Hepatocyte (in vitro differentiated cells): ENCODE data around the gene RBAK. TPM values are rescaled to one million over a fixed set of nuclear protein-coding genes. Genes with fewer than 3 reads are reported as not detected.
A peak's percentile ranks its signal among the peaks of the same experiment; 100 is the strongest.
"Not testable (repeated sequence)": the region's sequence is repeated elsewhere in the genome, so short reads cannot be mapped to it uniquely, and the experiment has no call there.

Experiments
- DNase-seq: peaks from one replicate; pipeline ENCODE4 v3.0.0-alpha.2; 2016; ENCODE audit warnings: low spot score
- H2AFZ ChIP-seq: fragments of 200-600 bp; sonication (generic); 2 replicates; pipeline ENCODE4 v1.6.0; 2016; ENCODE audit warnings: antibody characterized with exemption, mild to moderate bottlenecking
- H3K27ac ChIP-seq: fragments of 200-600 bp; sonication (generic); 2 replicates; pipeline ENCODE4 v1.5.1; 2016; ENCODE audit warnings: mild to moderate bottlenecking
- H3K27me3 ChIP-seq: fragments of 200-600 bp; sonication (generic); 2 replicates; pipeline ENCODE4 v1.6.1; 2016
- H3K36me3 ChIP-seq: fragments of 200-600 bp; sonication (generic); replicated peaks from 2 replicates; pipeline ENCODE4 v1.5.1; 2016; ENCODE audit warnings: low read depth; ENCODE audit not compliant: insufficient read depth
- H3K4me1 ChIP-seq: fragments of 200-600 bp; sonication (generic); 2 replicates; pipeline ENCODE4 v1.5.1; 2016; ENCODE audit warnings: mild to moderate bottlenecking, moderate library complexity; ENCODE audit not compliant: insufficient read depth
- H3K4me2 ChIP-seq: fragments of 200-600 bp; sonication (generic); 2 replicates; pipeline ENCODE4 v1.6.0; 2016
- H3K4me3 ChIP-seq: fragments of 200-600 bp; sonication (generic); 2 replicates; pipeline ENCODE4 v1.5.1; 2016; ENCODE audit warnings: mild to moderate bottlenecking
- H3K79me2 ChIP-seq: fragments of 200-600 bp; sonication (generic); 2 replicates; pipeline ENCODE4 v1.6.0; 2017; ENCODE audit warnings: mild to moderate bottlenecking
- H3K9me2 ChIP-seq: fragments of 200-600 bp; sonication (generic); replicated peaks from 2 replicates; pipeline ENCODE4 v1.6.0; 2017; ENCODE audit warnings: mild to moderate bottlenecking; ENCODE audit not compliant: insufficient read depth
- H3K9me3 ChIP-seq: fragments of 200-600 bp; sonication (generic); 2 replicates; pipeline ENCODE4 v1.5.1; 2016; ENCODE audit warnings: low read depth, mild to moderate bottlenecking
- H4K20me1 ChIP-seq: fragments of 200-600 bp; sonication (generic); 2 replicates; pipeline ENCODE4 v1.6.0; 2016; ENCODE audit warnings: mild to moderate bottlenecking; ENCODE audit not compliant: insufficient read depth, poor library complexity, severe bottlenecking
- CTCF ChIP-seq: fragments of 200-600 bp; sonication (generic); IDR thresholded peaks from 2 replicates; pipeline ENCODE4 v1.5.1; 2016; ENCODE audit warnings: antibody characterized with exemption, mild to moderate bottlenecking; ENCODE audit not compliant: poor library complexity
- EZH2 ChIP-seq: fragments of 200-600 bp; sonication (generic); IDR thresholded peaks from 2 replicates; pipeline ENCODE4 v1.6.1; 2016; ENCODE audit warnings: antibody characterized with exemption, mild to moderate bottlenecking, borderline replicate concordance
- EZH2phosphoT487 ChIP-seq: fragments of 200-600 bp; sonication (generic); IDR thresholded peaks from one replicate; pipeline ENCODE4 v1.6.1; 2018; ENCODE audit warnings: antibody characterized with exemption, mild to moderate bottlenecking, low read depth, moderate library complexity; ENCODE audit not compliant: unreplicated experiment, severe bottlenecking
- WGBS: methylation state at CpG from one replicate; pipeline ENCODE4 v1.1.6; 2016; ENCODE audit warnings: low lambda C conversion rate; ENCODE audit errors: missing lambda C conversion rate; 5-methylcytosine and 5-hydroxymethylcytosine counted together
- polyA plus RNA-seq: library from polyadenylated mRNA; unstranded; fragments of >200 nt; fragmentation: Nextera tagmentation; extraction: Ambion mirVana; gene quantifications from 2 replicates; pipeline ENCODE4 v1.2.1, GENCODE V29; 2016
- total RNA-seq: library from RNA; depleted of rRNA; stranded (reverse); fragments of >200 nt; gene quantifications from 2 replicates; pipeline ENCODE4 v1.2.3, GENCODE V29; 2014

RBAK gene
- total and polyA plus RNA-seq, 2 experiments from 2014 or later = 5.2 to 10.9 TPM

DNA sequence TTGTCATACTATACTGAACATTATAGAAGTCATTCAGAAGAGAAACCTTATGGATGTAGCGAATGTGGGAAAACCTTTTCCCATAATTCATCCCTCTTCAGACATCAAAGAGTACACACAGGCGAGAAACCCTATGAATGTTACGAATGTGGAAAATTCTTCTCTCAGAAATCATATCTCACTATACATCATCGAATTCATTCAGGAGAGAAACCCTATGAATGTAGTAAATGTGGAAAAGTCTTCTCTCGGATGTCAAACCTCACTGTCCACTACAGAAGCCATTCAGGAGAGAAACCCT lies 19.4 kb downstream of the RBAK start:
- no peak for DNase-seq
- no peaks in the 10 kb centered on the region for H3K27me3 ChIP-seq
- H3K4me1 ChIP-seq = no peaks in the 10 kb centered on the region
- TF ChIP-seq EZH2phosphoT487 (no peak), EZH2 (no peak), CTCF (no peak)
- peaks cover 43% of the 10 kb centered on the region for H3K36me3 ChIP-seq
- peak overlapping the region; percentile 12 for H3K4me3 ChIP-seq
- no peaks in the 10 kb centered on the region for H4K20me1 ChIP-seq
- H3K4me2 ChIP-seq = no peak overlapping the region
- 98% methylated on average over 5 of the region's 5 CpGs for WGBS
- H2AFZ ChIP-seq = no peak overlapping the region
- no peaks in the 10 kb centered on the region for H3K79me2 ChIP-seq
- no peak overlapping the region for H3K27ac ChIP-seq
- H3K9me2 ChIP-seq = no peaks in the 10 kb centered on the region
- peaks cover 79% of the 10 kb centered on the region for H3K9me3 ChIP-seq

DNA sequence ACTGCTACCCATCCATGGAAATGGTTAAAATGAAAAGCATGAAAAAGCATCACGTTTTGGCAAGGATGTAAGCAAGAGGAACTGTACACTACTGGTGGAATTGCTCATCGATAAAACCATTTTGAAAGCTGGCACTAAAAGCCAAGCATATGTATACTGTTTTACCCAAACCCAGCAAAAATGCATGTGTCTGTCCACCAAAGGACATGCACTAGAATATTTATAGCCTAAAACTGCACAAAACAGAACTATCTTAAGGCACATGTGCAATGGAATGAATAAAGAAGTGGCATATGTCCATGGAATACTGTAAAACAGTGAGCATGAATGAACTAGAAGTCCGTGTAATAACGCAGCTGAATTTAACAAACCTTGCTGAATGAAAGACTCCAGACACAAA lies 22.9 kb downstream of the RBAK start:
- peaks cover 48% of the 10 kb centered on the region for H3K9me3 ChIP-seq
- no peaks in the 10 kb centered on the region for H3K79me2 ChIP-seq
- 94% methylated on average over 4 of the region's 4 CpGs for WGBS
- H3K4me2 ChIP-seq = no peak overlapping the region
- H3K36me3 ChIP-seq = peaks cover 23% of the 10 kb centered on the region
- no peaks in the 10 kb centered on the region for H3K9me2 ChIP-seq
- no peak overlapping the region for H3K4me3 ChIP-seq
- no peaks in the 10 kb centered on the region for H3K4me1 ChIP-seq
- DNase-seq = no peak
- H2AFZ ChIP-seq = no peak overlapping the region
- TF ChIP-seq EZH2phosphoT487 = no peak
- no peak for TF ChIP-seq EZH2
- TF ChIP-seq CTCF = no peak
- no peaks in the 10 kb centered on the region for H3K27me3 ChIP-seq
- H3K27ac ChIP-seq = no peak overlapping the region
- H4K20me1 ChIP-seq = no peaks in the 10 kb centered on the region

DNA sequence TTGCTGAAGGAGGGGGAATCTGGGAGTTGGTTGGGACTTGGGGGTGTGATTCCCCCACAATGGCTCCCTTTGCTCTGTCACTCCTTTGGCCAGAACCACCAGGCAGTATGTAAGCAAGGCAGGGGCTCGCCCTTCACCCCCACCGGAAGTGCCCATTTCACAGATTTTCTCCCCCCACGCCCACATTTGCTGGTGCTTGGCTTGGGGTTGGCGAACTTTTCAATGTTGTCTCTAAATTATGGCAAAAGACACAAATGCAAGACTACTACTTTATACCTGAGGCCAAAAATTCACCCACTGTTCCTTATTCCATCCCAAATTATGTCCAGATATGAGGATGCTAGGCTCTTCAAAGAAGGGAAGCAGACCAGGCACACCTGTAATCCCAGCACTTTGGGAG lies 24.5 kb downstream of the RBAK start:
- Histone ChIP-seq H3K79me2 (no peaks in the 10 kb centered on the region), H3K27me3 (no peaks in the 10 kb centered on the region), H4K20me1 (no peaks in the 10 kb centered on the region), H3K4me1 (no peaks in the 10 kb centered on the region), H3K4me3 (no peak overlapping the region), H3K36me3 (peaks cover 6% of the 10 kb centered on the region), H2AFZ (no peak overlapping the region), H3K27ac (no peak overlapping the region), H3K9me3 (peaks cover 31% of the 10 kb centered on the region), H3K9me2 (no peaks in the 10 kb centered on the region), H3K4me2 (no peak overlapping the region)
- WGBS = 98% methylated on average over 4 of the region's 4 CpGs
- TF ChIP-seq CTCF (no peak), EZH2 (no peak), EZH2phosphoT487 (no peak)
- no peak for DNase-seq

DNA sequence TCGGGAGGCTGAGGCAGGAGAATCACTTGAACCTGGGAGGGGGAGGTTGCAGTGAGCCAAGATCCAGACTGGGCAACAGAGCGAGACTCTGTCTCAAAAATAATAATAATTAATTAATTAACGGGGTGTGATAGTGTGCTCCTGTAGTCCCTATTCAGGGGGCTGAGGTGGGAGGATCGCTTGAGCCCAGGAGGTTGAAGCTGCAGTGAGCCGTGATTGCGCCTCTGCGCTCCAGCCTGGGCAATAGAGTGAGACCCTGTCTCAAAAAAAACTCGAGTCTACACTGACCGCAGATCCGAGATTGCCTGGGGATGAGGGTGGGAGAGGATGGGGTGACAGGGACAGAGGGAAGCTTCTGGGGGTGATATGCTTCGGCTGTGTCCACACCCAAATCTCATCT lies 29.5 kb downstream of the RBAK start:
- 93% methylated on average over 11 of the region's 11 CpGs for WGBS
- H3K79me2 ChIP-seq, H3K4me1 ChIP-seq, H3K4me2 ChIP-seq, H3K9me3 ChIP-seq, H3K36me3 ChIP-seq, H3K27me3 ChIP-seq, H2AFZ ChIP-seq, H4K20me1 ChIP-seq, H3K27ac ChIP-seq, H3K9me2 ChIP-seq, DNase-seq, H3K4me3 ChIP-seq: not testable (repeated sequence)
